ENCODE data around the gene MDP1. TPM values are rescaled to one million over a fixed set of nuclear protein-coding genes. Genes with fewer than 3 reads are reported as not detected.

MDP1 gene
- total and polyA plus RNA-seq, 2 of the 8 experiments (the other 6 are each of a cell fraction or from before 2014, with no cell fraction given): 17.7 to 32.2 TPM

- TF ChIP-seq SUZ12 (IDR thresholded peaks at IDR 0.05; ENCODE audit: low read length) (no peak), SP1 (IDR thresholded peaks at IDR 0.05; ENCODE audit: low read depth, low read length) (no peak), KDM4A (IDR thresholded peaks at IDR 0.05; ENCODE audit: low read depth, low read length, severe bottlenecking) (no peak), SIN3A (conservative IDR thresholded peaks at IDR 0.05 in 1 of 2, IDR thresholded peaks at IDR 0.05 in 1 of 2; ENCODE audit: low read depth in 1 of 2, low read length in 2 of 2) (no peak), POLR2A (IDR thresholded peaks at IDR 0.05; ENCODE audit: control extremely low read depth in 1 of 2, low read depth in 2 of 2, low read length in 2 of 2) (no peak), TAF7 (optimal IDR thresholded peaks at IDR 0.05; ENCODE audit: borderline replicate concordance, low read depth, low read length) (no peak), SRF (IDR thresholded peaks at IDR 0.05; ENCODE audit: low read depth, low read length) (no peak), CTCF (IDR thresholded peaks at IDR 0.05; ENCODE audit: control extremely low read depth in 1 of 3, insufficient read depth in 1 of 3, low read depth in 1 of 3, low read length in 3 of 3) (no peak)
Observed at GRCh38 chr14:24264298-24264697, 48.4 kb upstream of the MDP1 start (continued).

Data from H1 (cell line).